NK-92 (cell line): ENCODE measurements around the gene UIMC1.
"Not testable (repeated sequence)": the region's sequence is repeated elsewhere in the genome, so short reads cannot be mapped to it uniquely, and the experiment has no call there.

Source experiments
- DNase-seq: peaks from one replicate; lab custom pipeline; 2025; ENCODE audit not compliant: unreplicated experiment; lab: John Stamatoyannopoulos, UW

The UIMC1 gene

GRCh38 chr5:176873011-176873410 is 133.6 kb downstream of the UIMC1 start:
- DNase-seq = not testable (repeated sequence)

GRCh38 chr5:176872586-176872985 is 134.0 kb downstream of the UIMC1 start:
- DNase-seq = not testable (repeated sequence)

- DNase-seq = not testable (repeated sequence)
Measured at GRCh38 chr5:176870644-176871043, 135.9 kb downstream of the UIMC1 start.

GRCh38 chr5:176870110-176870591 is 136.4 kb downstream of the UIMC1 start:
- no peak for DNase-seq

- no peak for DNase-seq
Measured at GRCh38 chr5:176869501-176870109, 137.0 kb downstream of the UIMC1 start.

- DNase-seq = no peak
Measured at GRCh38 chr5:176868731-176869130, 137.8 kb downstream of the UIMC1 start.

GRCh38 chr5:176868126-176868525 is 138.5 kb downstream of the UIMC1 start:
- DNase-seq = no peak

- DNase-seq = no peak
Measured at GRCh38 chr5:176866707-176867310, 139.8 kb downstream of the UIMC1 start.

GRCh38 chr5:176865964-176866363 is 140.6 kb downstream of the UIMC1 start:
- DNase-seq = no peak

GRCh38 chr5:176864755-176865154 is 141.8 kb downstream of the UIMC1 start:
- DNase-seq = no peak

GRCh38 chr5:176863765-176864098 is 142.8 kb downstream of the UIMC1 start:
- DNase-seq = no peak

GRCh38 chr5:176863041-176863764 is 143.4 kb downstream of the UIMC1 start:
- DNase-seq = no peak

- DNase-seq = no peak
Measured at GRCh38 chr5:176862330-176862995, 144.1 kb downstream of the UIMC1 start.

- no peak for DNase-seq
Measured at GRCh38 chr5:176861276-176861675, 145.3 kb downstream of the UIMC1 start.

GRCh38 chr5:176860381-176860780 is 146.2 kb downstream of the UIMC1 start:
- no peak for DNase-seq

- DNase-seq = no peak
Measured at GRCh38 chr5:176859916-176860315, 146.7 kb downstream of the UIMC1 start.

- no peak for DNase-seq
Measured at GRCh38 chr5:176857894-176858273, 148.7 kb downstream of the UIMC1 start.

- no peak for DNase-seq
Measured at GRCh38 chr5:176857216-176857893, 149.2 kb downstream of the UIMC1 start.

GRCh38 chr5:176856746-176857145 is 149.8 kb downstream of the UIMC1 start:
- no peak for DNase-seq

- no peak for DNase-seq
Measured at GRCh38 chr5:176855598-176855997, 151.0 kb downstream of the UIMC1 start.
